Measurements from ENCODE around the gene ZNF438.
"Not testable (repeated sequence)": the region's sequence is repeated elsewhere in the genome, so short reads cannot be mapped to it uniquely, and the experiment has no call there.

ZNF438 gene

DNA sequence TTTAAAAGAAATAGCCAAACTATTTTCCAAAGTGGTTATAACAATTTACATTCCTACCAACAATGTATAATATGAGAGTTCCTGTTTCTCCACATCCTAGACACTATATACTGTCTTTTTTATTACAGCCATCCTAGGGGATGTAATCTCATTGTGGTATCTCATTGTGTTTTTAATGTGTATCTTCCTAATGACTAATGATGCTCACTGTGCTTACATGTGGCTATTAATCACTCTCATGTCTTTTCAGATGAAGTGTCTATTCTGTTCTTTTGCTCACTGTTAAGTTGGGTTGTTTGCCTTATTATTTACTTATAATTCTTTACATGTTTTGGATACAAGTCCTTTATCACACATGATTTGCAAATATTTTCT, 71.8 kb downstream of the ZNF438 start:
- no peak for DNase-seq (ENCODE audit: low read depth in 2 of 2, low spot score in 1 of 2)

DNA sequence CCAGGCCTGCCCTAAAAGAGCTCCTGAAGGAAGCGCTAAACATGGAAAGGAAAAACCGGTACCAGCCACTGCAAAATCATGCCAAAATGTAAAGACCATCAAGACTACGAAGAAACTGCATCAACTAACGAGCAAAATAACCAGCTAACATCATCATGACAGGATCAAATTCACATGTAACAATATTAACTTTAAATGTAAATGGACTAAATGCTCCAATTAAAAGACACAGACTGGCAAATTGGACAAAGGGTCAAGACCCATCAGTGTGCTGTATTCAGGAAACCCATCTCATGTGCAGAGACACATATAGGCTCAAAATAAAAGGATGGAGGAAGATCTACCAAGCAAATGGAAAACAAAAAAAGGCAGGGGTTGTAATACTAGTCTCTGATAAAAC, 82.4 kb downstream of the ZNF438 start:
- not testable (repeated sequence) for DNase-seq (ENCODE audit: low read depth in 2 of 2, low spot score in 1 of 2)

DNA sequence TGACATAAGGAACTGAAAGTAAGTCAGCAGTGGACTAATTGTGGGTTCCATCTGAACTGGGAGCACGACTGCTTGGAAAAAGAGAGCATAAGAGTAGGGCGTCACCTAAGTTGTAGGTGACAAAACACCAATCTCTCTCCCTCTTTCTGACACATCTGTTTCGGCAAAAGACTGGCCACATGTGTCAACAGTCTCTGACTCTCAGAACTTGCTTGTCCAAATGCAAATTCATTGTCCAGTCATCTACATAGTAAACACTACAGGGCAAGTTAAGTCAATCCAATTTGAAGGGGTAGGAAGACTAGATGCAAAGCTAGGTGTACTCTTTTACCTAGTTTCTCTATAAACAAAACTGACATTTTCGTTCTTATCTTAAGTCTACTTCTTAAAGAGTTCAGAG, 87.7 kb downstream of the ZNF438 start:
- DNase-seq (ENCODE audit: low read depth in 2 of 2, low spot score in 1 of 2) = no peak

DNA sequence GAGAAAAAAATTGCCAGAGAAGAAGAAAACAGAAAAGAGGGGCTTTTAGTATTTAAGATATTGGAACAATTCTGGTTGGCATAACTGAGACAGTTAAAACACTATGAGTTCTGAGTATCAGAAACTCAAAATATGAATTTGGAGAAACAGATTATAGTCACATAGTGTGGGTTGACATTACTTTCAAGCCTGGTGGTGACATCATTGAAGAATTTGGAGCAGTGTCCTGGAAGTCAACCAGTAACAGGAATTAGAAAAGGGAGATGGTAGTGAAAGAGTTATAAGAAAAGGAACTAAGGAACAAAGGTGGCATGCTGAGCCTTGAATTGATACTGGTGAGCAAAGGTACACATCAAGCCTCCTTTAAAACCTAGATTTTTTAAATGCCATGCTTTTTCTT, 88.2 kb downstream of the ZNF438 start:
- no peak for DNase-seq (ENCODE audit: low read depth in 2 of 2, low spot score in 1 of 2)

DNA sequence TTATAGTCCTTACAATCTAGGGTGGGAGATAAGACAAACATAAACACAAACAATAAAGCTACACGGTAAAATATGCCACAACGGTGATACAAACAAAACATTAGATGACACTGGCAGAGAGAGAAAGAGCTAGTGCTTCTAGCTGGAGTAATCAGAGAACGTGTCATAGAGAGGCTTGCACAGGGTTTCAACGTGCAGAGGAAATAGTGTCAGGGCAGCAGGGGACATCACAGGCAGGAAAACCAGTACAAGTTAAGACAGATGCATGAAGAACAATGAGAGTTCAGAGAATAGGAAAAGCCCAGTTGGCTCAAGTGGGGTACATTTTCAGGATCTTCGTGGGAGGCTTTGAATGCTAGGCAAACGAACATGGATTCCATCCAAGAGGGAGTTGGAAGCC, 91.4 kb downstream of the ZNF438 start:
- DNase-seq (ENCODE audit: low read depth in 2 of 2, low spot score in 1 of 2) = no peak

DNA sequence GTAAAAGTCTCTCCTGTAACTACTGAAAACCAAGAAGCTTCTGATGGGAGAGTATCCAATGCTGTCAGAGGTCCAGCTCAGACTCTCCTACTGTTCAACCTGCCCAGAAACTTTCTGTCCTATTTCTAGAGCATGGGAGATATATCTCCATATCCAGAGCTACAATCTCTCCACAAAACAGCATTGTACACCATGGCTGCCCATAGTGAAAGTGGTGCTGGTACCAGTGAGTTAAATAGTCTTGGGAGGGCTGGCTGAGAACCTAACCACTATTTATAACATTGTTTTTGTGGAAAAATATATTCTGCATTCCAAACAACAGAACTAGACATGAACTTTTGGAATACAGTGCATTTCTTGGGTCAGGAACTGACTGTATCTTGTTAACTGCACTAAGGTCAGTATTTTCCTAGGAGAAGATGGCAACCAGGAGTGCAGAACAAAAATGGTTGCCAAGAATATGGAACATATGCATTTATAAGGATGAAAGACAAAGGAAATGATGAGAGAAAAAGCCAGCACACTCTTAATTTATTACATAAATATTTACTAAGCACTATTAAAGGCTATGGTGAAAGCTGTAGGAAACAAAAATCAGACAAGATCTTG, 91.9 kb downstream of the ZNF438 start:
- DNase-seq (ENCODE audit: low read depth in 2 of 2, low spot score in 1 of 2) = no peak

DNA sequence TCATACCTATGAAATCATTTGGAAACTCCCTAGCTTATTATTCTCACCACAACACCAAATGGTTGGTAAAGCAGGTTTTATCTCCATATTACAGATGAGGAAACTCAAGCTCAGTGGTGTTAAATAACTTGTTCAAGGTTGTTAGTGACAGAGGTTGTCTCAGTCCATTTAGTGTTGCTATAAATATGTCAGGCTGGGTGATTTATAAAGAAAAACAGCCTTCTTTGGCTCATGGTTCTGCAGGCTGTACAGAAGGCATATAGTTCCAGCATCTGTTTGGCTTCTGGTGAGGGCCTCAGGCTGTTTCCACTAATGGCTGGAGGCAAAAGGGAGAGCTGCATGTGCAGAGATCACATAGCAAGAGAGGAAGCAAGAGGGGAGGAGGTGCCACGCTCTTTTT, 96.6 kb downstream of the ZNF438 start:
- no peak for DNase-seq (ENCODE audit: low read depth in 2 of 2, low spot score in 1 of 2)

DNA sequence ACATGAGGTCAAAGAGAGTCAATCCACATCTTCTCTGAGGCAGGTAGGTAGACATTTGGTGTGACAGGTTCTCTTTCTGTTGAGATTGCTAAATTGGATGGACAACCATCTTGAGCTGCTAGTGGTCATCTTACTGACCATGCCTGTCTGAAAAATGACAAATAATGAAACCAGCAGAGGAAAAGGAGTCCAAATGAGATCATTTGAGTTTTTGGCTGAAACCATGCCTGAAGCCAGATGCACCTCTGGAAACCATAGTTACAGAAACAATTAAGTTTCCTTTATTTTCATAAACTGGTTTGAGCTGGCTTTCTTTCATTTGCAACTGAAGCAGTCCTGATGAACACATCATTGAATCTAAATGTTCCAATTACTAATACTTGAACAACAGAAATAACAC, 100.6 kb downstream of the ZNF438 start:
- no peak for DNase-seq (ENCODE audit: low read depth in 2 of 2, low spot score in 1 of 2)

DNA sequence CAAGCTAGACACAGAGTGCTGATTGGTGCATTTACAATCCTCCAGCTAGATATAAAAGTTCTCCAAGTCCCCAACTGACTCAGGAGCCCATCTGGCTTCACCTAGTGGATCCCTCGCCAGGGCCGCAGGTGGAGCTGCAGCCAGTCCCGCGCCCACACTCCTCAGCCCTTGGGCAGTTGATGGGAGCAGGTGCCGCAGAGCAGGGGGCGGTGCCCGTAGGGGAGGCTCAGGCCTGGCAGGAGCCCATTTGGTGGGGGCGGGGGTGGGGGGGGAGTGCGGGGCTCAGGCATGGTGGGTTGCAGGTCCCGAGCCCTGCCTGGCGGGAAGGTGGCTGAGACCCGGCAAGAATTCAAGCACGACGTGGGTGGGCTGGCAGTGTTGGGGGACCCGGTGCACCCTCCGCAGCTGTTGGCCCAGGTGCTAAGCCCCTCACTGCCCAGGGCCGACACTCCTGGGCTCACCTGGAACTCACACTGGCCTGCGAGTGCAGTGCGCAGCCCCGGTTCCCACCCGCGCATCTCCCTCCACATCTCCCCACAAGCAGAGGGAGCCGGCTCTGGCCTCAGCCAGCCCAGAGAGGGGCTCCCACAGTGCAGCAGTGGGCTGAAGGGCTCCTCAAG, 101.7 kb downstream of the ZNF438 start:
- DNase-seq (ENCODE audit: low read depth in 2 of 2, low spot score in 1 of 2) = no peak

DNA sequence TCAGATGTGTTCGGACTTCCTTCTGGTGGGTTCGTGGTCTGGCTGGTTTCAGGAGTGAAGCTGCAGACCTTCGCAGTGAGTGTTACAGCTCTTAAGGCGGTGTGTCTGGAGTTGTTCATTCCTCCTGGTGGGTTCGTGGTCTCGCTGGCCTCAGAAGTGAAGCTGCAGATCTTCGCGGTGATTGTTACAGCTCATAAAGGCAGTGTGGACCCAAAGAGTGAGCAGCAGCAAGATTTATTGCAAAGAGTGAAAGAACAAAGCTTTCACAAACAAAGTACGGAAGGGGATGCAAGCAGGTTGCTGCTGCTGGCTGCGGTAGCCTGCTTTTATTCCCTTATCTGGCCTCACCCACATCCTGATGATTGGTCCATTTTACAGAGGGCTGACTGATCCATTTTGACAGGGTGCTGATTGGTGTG, 102.3 kb downstream of the ZNF438 start:
- DNase-seq (ENCODE audit: low read depth in 2 of 2, low spot score in 1 of 2) = not testable (repeated sequence)

DNA sequence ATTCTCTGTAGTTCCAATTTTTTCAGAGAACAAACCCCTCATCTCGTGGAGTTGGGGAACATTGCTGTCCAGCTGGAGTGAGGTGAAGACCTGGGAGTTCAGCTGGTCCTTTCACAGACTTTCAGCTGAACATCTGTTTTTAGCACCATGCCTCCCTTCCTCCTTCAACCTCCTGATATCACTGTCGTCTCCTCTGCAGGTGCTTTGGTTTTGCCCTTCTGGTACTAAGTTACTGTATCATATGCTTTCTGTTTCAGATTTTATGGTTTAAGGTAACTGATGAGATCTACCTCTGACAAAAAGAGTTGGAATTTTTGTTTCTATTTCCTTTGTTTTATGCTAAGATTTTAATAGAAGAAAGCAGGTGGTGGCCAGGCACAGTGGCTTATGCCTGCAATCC, 102.9 kb downstream of the ZNF438 start:
- no peak for DNase-seq (ENCODE audit: low read depth in 2 of 2, low spot score in 1 of 2)

DNA sequence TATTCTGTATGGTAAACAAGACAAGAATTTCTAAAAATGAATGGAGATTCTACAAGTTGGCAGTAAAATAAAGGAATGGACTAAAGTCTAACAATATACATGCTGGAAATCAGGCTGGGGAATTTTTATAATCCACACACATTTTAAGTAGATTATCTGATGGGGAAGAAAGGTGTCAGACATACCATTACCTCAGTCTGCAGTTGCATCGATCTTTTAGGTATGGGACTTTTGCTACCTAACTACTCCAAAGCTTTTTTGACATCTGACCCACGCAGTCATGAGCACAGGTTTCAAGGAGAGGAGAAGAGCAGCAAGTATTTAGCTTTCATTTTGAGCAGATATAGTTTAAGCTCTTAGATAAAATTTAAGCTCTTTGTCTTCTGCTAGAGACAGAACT, 113.0 kb downstream of the ZNF438 start:
- DNase-seq (ENCODE audit: low read depth in 2 of 2, low spot score in 1 of 2) = no peak

DNA sequence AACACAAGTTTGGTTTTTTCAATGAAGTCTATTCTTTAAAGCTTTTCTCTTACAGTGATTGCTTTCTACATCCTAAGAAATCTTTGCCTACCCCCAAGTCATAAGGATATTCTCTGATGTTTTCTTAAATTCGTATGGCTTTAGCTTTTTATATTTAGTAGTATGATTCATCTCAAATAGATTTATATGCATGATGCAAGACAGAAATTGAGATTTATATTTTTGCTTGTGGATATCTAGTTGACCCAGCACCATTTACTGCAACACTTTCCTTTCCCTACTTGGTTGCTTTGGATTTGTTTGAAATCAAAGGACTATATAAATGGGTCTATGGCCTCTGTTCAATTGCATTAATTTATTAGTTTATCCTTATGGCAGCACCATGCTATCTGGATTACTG, 113.9 kb downstream of the ZNF438 start:
- no peak for DNase-seq (ENCODE audit: low read depth in 2 of 2, low spot score in 1 of 2)

DNA sequence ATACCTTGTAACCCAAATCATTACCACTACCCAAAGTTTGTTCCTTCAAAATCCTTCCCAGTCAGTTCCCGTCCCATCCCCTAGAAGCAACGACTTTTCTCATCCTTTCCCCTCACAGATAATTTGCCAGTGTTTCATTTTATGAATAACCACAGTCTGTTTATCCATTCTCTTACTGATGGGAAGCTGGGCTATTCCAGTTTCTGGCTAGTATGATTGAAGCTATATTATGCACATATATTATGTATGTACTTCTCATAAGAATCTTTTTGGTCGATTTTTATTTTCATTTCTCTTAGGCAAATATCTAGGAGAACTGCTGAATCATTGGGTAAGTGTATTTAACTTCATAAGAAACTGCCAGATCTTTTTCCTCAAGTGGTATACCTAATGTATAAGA, 114.6 kb downstream of the ZNF438 start:
- DNase-seq (ENCODE audit: low read depth in 2 of 2, low spot score in 1 of 2) = no peak

DNA sequence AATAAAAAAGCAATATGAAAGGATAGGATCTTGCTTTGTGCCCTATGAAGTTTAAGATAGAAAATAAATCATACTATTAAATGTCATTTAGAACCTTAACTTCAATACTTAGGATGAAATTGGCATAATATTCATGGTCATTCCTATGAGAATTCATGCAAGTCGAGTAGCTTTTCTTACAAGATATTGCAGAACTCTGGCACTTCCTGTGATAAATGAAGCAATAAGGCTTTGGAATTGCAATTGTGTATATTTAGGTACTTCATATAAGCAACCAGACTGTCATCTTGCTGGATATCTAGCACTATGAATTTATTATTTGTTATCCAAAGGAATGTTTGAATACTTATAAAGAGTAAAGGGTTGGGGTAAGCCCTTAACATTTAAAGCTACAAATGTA, 116.5 kb downstream of the ZNF438 start:
- DNase-seq (ENCODE audit: low read depth in 2 of 2, low spot score in 1 of 2) = no peak

DNA sequence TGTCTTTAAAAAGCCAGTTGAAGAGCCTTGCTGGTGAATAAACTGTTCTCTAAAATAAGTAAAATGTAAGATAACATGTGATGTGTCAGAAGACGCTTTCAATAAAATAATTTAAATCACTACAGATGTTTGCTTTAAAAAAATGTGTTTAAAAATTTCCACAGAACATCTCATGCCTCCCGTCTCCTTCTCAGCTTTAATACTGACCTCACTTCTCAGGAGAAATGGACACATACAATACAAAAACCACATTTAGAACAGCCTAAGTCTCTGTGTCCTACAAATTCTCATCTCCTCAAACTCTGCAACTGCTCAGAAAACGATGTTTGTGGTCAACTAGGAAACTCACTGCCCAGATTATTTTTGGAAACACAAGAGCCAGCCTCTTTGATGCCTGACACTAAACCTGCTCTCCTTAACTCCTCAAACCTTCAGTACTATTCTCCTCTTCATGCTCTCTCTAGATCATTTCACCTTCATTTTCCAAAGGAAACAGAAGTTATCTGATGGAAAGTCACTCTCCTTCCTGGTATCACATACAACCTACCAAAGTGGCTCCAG, 120.3 kb downstream of the ZNF438 start:
- no peak for DNase-seq (ENCODE audit: low read depth in 2 of 2, low spot score in 1 of 2)

DNA sequence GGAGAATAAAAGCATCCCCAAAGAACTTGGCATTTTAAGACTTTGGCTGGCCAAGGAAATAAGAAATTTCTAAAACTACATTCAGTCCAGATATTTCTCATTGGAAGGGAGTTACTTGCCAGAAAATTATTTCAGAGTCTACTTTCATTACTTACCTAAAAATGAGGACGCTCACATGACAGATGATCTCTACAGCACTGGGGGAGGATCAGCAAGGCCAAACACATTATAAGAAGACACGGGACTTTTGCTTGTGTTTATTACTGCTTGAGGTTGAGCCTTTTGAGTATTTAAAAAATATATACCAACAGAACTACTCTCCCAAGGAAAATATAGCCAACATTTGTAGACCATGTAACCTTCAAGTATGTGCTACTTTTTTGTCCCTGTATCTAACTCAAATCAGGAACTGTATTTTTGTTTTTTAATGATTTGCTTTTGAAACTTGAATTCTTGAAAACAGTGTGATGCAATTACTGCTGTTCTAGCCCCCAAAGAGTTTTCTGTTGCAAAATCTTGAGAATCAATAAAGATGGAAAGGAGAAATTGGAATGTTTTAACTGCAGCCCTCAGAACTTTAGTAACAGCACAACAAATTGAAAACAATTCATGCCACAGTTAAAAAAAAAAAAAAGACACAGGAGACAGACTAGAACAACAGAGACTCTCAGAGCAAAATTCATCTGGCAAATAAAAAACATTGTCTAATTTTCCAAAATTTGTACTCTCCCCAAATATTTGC, 128.1 kb downstream of the ZNF438 start:
- no peak for DNase-seq (ENCODE audit: low read depth in 2 of 2, low spot score in 1 of 2)

DNA sequence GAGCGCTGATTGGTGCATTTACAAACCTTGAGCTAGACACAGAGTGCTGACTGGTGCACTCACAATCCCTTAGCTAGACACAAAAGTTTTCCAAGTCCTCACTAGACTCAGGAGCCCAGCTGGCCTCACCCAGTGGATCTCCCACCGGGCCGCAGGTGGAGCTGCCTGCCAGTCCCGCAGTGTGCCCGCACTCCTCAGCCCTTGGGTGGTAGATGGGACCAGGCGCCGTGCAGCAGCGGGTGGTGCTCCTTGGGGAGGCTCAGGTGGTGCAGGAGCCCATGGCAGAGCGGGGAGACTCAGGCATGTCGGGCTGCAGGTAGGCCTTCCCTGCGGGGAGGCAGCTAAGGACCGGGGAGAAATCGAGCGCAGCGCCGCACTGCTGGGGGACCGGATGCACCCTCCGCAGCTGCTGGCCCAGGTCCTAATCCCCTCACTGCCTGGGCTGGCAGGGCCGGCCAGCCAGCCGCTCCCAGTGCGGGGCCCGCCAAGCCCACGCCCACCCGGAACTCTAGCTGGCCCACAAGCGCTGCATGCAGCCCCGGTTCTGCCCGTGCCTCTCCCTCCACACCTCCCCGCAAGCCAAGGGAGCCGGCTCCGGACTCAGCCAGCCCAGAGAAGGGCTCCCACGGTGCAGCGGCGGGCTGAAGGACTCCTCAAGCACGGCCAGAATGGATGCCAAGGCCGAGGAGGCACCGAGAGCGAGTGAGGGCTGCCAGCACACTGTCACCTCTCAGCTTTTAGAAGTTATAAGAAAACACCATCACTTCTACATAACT, 128.9 kb downstream of the ZNF438 start:
- no peak for DNase-seq (ENCODE audit: low read depth in 2 of 2, low spot score in 1 of 2)

DNA sequence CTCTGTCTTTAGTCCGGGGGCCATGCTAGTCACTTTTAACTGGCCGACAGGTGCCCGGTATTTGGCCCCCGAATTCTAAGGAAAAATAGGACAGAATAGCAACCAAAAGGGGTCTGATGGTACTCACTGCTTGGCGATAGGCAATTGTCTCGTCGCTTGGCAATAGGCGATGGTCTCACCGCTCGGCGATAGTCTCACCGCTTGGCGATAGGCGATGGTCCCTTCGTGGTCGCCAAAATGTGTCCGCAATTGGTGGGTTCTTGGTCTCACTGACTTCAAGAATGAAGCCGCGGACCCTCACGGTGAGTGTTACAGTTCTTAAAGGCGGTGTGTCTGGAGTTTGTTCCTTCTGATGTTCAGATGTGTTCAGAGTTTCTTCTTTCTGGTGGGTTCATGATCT, 130.2 kb downstream of the ZNF438 start:
- DNase-seq (ENCODE audit: low read depth in 2 of 2, low spot score in 1 of 2) = not testable (repeated sequence)

DNA sequence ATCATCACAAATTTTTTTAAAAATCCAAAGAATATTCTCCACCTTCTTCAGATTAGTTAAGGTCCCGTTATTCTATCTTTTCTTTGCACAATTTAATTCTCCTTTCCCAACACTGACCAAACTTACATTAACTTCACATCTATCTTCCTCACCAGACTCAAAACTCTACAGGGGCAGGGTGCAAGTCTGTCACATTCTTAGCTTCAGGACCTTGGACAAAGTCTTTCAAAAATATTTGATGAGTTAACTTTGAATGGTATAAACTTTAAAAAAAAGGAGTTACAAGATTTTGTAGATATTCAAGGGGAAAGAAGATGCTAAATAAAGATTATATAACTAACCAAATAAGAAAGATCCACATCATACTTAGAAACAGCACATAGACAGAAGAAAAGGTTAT, 132.7 kb downstream of the ZNF438 start:
- DNase-seq (ENCODE audit: low read depth in 2 of 2, low spot score in 1 of 2) = no peak

DNA sequence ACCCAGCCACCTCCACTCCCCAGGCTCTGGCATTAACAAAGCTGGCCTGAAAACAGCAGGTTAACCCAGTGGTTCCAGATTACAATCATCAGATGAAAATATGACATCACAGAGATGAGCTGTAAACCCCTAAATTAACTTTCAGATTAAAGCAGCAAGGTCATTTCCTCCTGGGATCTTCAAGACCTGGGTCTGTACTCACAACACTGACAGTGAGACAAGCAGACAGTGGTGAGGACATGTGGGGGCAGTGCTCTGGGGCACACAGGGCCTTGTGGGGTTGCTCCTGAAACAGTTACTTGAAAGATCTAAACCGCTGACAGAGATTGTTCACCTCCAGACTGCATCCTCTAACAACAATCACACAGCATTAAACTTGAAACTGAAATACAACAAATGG, 134.1 kb downstream of the ZNF438 start:
- DNase-seq (ENCODE audit: low read depth in 2 of 2, low spot score in 1 of 2) = no peak

DNA sequence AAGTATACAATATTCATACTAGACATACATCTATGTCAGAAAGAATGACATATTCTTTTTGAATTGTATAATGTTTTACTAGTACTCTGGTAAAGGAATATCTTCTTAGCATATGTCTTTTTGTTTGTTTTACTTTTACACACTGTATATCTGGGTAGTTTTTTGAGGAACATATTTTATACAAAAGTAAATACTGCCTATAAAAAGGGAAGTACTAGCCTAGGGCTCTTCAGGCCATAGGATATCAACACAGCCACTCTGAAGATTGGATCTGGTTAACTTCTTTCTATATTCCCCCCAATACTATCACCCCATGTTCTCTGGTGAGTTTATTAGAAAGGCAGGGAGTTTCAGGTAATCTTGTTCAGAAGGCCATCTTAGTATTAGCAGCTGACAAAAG, 134.6 kb downstream of the ZNF438 start:
- DNase-seq (ENCODE audit: low read depth in 2 of 2, low spot score in 1 of 2) = no peak
